H54 (cell line): ENCODE measurements around the gene BCDIN3D.
"Not testable (repeated sequence)": the region's sequence is repeated elsewhere in the genome, so short reads cannot be mapped to it uniquely, and the experiment has no call there.

Experiments used
- DNase-seq: peaks from one replicate; pipeline ENCODE4 v3.0.0; 2011; ENCODE audit warnings: low spot score, mixed read lengths; ENCODE audit not compliant: insufficient read length
- FAIRE-seq: peaks from 3 replicates; lab custom pipeline; 2011; peaks lifted over from hg19 to GRCh38; lab: Jason Lieb, UNC
- POLR2A ChIP-seq: IDR thresholded peaks from 2 replicates; pipeline ENCODE4 v1.6.1; 2011; ENCODE audit warnings: low read depth, mild to moderate bottlenecking, low read length

BCDIN3D gene

DNA sequence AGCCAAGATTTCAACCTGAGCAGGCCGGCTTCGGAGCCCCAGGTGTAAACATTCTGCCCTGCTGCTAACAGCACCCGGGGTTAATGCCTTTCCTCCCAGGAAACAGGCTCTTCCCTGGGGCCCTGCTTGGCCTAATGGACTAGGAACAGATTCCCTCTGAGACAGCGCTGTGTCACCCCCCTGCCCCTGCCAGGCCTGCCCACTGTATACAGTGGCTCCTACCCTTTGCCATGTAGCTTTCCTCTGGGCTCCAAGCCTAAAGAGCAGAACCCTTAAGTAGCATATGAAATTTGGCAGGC is 28.3 kb upstream of the BCDIN3D start:
- TF ChIP-seq POLR2A, result no peak
- FAIRE-seq (no peak), DNase-seq (no peak)

DNA sequence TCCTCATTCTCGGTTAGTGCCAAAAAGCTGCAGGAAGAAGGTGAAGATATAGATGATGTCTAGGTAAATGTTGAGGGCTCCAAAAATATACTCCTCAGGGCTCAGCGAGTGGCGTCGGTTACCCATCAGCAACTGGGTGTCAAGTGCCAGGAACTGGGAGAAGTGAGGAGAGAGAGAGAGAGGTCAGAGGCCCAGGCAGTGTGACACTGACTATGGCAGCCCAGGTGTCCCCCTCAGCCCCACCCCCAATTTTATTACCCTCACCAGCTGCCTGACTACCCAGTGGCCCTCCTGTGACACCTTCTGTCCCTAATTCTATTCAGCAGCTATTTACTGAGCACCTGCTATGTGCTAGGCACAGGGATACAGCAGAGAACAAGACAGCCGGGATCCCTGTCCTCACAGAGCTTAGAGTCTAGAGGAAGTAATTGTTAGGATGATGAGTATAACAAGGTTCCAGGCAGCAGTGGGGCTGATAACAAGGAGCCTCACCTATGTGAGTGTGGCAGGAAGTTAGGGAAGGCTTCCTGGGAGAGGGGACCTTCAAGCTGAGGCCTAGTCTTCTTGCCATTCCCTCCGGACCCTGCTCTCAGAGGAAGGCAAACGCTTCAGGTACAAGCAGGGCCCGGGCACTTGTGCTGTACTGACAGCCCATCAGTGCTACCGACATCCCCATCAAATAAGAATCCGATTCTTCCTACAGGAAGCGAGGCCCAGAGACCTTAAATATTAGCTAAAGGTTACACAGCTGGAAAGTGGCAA is 27.8 kb upstream of the BCDIN3D start:
- TF ChIP-seq POLR2A, result no peak
- FAIRE-seq (no peak), DNase-seq (no peak)

DNA sequence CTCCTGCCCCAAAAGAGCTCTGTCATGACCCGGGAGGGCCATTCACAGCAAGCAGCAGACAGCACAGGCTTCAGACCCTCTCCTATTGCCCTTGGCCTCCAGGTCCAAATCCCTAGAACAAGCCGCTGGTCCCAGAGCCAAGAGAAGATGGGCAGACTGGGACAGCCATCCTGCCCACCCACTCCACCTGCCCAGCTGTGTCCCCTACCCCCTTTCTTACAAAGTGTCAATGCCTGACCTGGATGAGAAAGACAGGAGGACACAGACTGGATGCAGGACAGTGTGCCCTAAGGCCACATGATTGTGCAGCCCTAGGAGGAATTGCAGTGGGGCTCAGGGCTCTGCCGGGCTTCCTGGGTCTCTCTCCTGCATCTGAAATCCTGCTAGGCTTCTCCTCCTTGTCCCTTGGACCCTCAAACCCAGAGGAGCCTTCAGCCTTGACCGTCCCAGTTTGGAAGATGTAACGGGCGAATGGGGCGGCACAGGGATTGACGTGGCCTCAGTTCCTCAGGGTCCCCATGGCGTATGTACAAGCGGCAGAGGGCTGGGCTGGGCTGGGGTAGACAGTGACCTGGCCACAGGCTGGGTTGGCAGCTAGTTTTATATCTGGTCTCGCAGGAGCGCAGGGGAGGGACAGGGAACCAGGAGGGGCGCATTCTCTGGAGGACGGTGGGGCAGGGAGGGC is 27.1 kb upstream of the BCDIN3D start:
- DNase-seq, result no peak
- no peak for TF ChIP-seq POLR2A
- no peak for FAIRE-seq

DNA sequence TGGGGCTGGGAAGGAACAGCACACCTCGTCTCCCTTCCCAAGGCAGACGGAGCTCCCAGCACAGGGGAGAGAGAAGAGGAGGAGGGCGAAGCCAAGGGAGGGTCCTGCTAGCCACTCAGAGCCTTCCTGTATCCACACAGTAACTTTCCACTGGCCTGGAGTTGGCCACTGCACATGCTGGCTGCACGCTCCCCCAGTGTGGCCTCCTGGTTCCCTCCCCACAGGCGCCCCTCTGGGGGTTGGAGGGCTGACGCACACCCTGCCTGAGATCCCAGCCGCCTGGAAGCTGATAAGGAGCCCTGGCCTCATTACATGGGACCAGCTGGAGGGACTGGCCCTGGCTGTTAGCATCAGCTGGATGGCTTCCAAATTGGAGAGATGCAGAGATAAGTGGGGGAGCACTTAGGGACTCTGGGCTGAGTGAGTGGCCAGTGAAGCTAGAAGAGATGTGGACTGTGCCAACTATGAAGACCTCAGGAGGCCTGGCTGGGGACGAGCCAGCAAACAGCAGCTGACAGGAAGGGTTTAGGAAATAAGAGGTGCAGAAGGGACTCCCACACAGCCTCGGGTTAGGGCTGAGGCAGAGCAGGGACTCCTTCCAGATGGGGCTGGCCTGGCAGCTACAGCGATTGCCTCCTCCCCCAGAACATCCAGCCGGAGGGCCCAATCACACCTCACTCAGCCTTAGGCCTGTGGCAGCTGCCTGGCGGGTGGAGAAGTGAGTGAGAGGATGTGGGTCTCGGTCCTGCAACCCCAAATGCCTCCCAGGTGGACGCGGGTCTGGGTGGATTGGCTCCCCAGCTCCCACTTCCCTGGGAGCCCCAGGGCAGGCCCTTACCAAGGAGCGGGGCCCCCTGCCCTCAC is 26.3 kb upstream of the BCDIN3D start:
- FAIRE-seq, result no peak
- no peak for TF ChIP-seq POLR2A
- DNase-seq, result peak; percentile 64

DNA sequence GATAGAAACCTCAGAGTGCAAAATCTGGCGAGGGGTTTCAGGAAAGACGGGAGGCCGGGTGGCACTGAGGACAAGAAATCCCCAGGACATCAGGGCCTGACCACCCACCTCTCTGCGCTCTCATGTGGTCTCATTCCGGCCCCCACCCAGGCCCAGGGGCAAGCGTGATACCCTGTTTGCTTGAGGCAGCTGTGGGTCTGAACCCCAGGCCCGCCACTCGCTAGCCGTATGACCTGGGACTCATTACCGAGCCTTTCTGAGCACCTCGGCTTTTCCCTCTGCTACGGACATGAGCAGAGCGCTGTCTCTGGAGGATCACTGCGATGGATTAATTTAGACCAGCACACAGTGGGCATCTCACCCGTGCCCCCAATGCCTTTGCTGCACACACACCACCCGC is 25.5 kb upstream of the BCDIN3D start:
- TF ChIP-seq POLR2A, result no peak
- FAIRE-seq, result no peak
- DNase-seq, result no peak

DNA sequence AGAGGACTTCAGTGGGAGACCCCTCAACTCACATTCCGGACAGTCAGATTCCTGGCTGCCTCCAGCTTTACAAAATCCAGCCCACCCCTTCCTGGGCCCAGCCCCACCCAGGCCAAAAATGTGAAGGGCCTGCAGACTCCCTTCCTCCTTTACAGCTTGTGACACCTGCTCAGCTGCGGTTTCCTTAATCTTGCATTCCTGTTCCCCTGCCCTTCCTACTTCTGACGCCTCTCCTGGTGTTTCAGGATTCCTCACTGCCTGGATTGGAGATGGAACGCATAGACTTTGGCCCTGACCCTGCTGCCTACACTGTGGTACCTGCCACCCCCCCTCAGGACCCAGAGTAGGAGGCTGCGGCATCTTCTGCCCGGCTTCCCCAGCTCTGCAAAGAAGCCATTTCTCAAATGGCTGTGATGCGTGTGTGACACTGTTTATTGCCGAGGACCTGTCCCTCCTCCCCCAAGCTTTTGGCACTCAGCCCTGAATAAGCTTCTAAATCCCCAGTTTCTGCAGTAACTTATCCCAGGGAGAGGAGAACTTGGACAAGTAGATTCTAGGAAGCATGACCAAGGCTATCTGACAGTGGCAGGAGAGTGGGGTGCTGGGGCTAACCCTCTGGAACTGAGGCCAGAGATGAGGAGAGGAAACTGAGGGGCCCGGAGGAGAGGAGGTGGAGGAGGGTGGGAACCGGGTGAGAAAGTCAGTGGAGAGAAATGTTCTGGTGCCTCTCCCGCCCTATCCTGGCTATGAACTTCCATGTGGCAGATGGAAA is 24.9 kb upstream of the BCDIN3D start:
- DNase-seq (no peak), FAIRE-seq (no peak)
- TF ChIP-seq POLR2A, result no peak

DNA sequence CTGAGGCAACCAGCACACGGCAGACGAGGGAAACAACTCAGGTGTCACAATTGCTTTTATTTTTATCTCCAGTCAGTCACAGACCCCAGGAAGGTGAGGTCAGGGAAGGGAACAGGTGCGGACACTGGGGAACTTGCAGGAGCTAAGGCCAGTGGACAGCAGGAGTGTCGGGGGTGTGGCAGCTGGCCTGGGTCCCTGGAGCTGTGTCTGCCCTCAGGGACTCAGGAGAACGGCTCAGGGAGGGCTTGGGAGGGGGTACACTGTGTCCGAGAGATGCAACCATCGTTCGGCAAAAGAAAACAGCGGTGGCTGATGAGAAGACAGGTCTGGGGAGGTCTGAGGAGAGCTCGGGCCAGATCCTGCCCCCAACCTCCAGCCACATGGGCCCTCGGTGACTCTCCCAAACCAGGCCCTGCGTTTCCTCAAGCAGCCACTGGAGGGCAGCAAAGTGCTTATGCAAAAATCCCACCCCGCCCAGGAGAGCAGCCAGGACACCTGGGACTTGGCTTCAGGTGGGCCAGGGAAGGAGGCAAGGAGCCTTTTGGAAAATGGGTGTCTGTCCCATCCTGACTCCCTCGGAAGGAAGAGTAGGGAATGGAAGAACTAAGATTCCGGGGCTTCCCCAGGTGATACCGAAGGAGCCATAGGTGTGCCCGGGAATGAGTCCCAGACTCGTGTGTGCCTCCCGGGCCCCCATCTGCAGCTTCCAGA is 24.1 kb upstream of the BCDIN3D start:
- peak; percentile 89 for DNase-seq

DNA sequence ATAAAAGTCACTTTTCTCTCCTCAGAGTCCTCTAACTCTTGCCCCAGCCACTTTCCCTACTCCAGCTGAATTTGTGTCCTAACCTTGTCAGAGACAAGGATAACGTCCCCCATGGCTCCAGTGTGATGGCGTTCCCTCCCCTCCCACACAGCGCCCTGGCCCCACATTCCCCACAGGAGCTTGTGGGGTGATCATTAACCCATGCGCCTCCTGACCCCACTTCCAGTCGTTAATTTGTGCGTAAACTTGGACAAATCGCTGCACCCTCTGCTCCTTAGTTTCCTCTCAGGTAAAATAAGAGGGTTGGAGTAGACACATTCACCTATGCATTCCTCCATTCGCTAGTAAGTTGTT is 22.9 kb upstream of the BCDIN3D start:
- no peak for TF ChIP-seq POLR2A
- FAIRE-seq (no peak), DNase-seq (no peak)

More for the DNA sequence above, 24.1 kb upstream of the BCDIN3D start:
- no peak for FAIRE-seq
- no peak for TF ChIP-seq POLR2A

DNA sequence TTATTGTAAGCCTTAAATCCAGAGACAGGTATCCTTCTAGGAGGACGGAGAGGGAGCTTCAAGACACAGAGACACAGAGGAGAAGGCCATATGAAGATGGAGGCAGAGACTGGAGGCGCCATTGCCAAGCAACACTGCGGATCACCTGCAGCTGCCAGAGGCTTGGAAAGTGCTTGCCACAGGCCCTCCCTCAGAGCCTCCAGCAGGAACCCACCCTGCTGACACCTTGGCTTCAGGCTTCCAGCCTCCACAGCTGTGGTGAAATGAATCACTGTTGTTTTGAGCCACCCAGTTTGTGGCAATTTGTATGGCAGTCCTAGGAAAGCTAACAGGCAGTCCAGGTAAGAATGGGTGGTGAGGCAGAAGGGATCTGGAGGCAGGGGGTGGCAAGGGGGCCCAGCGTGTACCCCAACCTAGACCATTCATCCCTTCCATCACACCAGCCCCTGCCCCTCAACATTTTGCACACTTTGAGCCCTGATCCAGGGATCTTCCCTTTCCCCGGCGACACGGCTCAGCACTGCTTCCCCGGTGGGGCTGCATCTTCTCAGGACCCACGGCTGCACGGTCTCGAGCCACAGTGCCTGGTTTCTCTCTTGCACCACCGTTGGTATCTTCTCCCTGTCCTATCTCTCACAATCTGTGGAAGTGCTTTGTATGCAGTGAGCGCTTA is 22.3 kb upstream of the BCDIN3D start:
- DNase-seq (no peak), FAIRE-seq (no peak)

DNA sequence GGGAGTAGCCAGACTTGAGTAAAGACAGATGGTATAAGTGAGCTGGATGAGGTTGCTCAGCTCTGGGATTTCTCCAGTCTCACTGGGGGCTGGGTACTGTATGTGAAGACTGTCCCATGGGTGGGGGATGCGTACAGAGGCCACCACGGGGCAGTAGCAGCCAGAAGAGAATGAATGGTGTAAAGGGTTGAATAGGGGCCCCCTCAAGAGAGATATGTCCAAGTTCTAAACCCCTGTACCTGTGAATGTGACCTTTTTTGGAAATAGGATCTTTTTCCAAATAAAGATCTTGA is 21.8 kb upstream of the BCDIN3D start:
- no peak for TF ChIP-seq POLR2A
- DNase-seq (no peak), FAIRE-seq (no peak)

More for the DNA sequence above, 22.3 kb upstream of the BCDIN3D start:
- TF ChIP-seq POLR2A, result no peak

DNA sequence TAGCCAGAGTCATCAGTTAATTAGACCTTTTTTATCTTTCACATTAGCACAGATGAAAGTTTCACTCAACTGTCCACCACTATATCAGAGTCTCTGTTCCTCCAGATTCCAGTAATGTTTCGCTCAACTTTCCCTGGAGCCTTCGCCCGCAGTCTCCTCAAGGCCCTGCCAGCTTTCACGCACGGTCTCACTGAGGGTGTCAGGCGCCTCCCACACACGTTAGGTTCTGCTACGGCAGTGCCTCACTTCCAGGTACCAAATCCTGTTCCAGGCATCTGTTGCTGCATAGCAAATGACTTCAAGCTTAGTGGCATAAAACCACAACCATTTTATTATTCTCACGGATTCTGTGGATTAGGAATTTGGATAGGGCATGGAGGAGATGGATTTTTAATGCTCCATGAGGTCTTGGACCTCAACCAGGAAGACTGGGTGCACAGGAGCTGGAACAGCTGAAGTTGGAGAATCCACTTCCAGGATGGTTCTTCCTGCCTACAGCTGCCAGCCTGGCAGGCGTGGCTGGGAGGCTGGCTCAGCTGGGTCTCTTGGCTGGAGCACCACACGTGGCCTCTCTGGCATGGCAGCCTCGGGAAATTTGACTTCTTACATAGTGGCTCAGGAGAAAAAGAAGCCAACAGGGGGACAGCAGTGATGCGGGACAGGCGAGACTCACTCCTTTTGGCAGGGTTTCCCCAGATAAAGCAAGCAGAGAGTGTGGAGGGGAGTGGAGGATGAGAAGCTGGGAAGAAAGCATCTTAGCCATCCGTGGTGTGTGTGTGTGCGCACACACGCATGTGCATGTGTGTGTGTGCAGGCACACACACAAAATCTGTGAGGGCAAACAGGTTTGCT is 21.3 kb upstream of the BCDIN3D start:
- no peak for DNase-seq
- no peak for FAIRE-seq
- no peak for TF ChIP-seq POLR2A

DNA sequence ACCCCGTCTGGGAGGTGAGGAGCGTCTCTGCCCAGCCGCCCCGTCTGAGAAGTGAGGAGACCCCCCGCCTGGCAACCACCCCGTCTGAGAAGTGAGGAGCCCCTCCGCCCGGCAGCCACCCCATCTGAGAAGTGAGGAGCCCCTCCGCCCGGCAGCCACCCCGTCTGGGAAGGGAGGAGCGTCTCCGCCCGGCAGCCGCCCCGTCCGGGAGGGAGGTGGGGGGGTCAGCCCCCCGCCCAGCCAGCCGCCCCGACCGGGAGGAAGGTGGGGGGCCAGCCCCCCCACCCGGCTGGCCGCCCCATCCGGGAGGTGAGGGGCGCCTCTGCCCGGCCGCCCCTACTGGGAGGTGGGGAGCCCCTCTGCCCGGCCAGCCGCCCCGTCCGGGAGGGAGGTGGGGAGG is 18.0 kb upstream of the BCDIN3D start:
- DNase-seq, FAIRE-seq: not testable (repeated sequence)

DNA sequence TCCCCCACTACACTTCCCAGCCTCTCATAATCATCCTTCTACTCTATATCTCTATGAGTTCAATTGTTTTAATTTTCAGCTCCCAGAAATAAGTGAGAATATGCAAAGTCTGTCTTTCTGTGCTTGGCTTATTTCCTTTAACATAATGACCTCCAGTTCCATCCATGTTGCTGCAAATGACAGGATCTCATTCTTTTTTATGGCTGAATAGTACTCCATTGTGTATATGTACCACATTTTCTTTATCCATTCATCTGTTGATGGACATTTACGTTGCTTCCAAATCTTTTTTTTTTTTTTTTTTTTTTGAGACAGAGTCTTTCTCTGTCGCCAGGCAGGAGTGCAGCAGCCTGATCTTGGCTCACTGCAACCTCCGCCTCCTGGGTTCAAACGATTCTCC is 13.0 kb upstream of the BCDIN3D start:
- not testable (repeated sequence) for DNase-seq, FAIRE-seq
